HCT116 (cell line): ENCODE results near the gene NEK9.

Experiments used
- EZH2 ChIP-seq: fragments of 200-600 bp; sonication (generic); IDR thresholded peaks from 2 replicates; pipeline ENCODE4 v1.6.1; 2017; ENCODE audit warnings: antibody characterized with exemption, mixed run types
- FOSL1 ChIP-seq: IDR thresholded peaks from 2 replicates; pipeline ENCODE4 v1.6.1; 2012; ENCODE audit warnings: low read depth
- JUND ChIP-seq: IDR thresholded peaks from 2 replicates; pipeline ENCODE4 v1.6.1; 2012
- MAX ChIP-seq: IDR thresholded peaks from 2 replicates; pipeline ENCODE4 v1.6.1; 2012
- POLR2A ChIP-seq: IDR thresholded peaks from 2 replicates; pipeline ENCODE4 v1.7.0; 2011; ENCODE audit warnings: borderline replicate concordance; ENCODE audit not compliant: insufficient read depth, insufficient read length; ENCODE audit errors: extremely low read depth
- ZNF274 ChIP-seq: fragments of 200-500 bp; sonication (Bioruptor generic); IDR thresholded peaks from 2 replicates; pipeline ENCODE4 v1.6.1; 2014; ENCODE audit warnings: mild to moderate bottlenecking, low read depth, low read length, inconsistent platforms
- TF ChIP-seq, protein P1 (sequence below), 3 experiments: fragments of 200-600 bp in 1 of 3; sonication (generic) in 1 of 3; IDR thresholded peaks in 2 of 3; conservative IDR thresholded peaks in 1 of 3; 2 replicates each; pipeline ENCODE4 v1.5.1; 2012 to 2017; ENCODE audit warnings: low read depth in 2 of 3, low read length in 2 of 3, antibody characterized with exemption in 1 of 3, borderline replicate concordance in 1 of 3, control low read depth in 1 of 3, mild to moderate bottlenecking in 1 of 3, mixed read lengths in 1 of 3, mixed run types in 1 of 3, moderate library complexity in 1 of 3; ENCODE audit not compliant: insufficient read depth in 1 of 3
- TF ChIP-seq, protein P2 (sequence below): IDR thresholded peaks from 2 replicates; pipeline ENCODE4 v1.6.1; 2012
- TF ChIP-seq, protein P3 (sequence below): IDR thresholded peaks from 2 replicates; pipeline ENCODE4 v1.6.1; 2012; ENCODE audit warnings: low read depth

- no peak for TF ChIP-seq POLR2A
- TF ChIP-seq EZH2, result no peak
- TF ChIP-seq, protein P1, sequence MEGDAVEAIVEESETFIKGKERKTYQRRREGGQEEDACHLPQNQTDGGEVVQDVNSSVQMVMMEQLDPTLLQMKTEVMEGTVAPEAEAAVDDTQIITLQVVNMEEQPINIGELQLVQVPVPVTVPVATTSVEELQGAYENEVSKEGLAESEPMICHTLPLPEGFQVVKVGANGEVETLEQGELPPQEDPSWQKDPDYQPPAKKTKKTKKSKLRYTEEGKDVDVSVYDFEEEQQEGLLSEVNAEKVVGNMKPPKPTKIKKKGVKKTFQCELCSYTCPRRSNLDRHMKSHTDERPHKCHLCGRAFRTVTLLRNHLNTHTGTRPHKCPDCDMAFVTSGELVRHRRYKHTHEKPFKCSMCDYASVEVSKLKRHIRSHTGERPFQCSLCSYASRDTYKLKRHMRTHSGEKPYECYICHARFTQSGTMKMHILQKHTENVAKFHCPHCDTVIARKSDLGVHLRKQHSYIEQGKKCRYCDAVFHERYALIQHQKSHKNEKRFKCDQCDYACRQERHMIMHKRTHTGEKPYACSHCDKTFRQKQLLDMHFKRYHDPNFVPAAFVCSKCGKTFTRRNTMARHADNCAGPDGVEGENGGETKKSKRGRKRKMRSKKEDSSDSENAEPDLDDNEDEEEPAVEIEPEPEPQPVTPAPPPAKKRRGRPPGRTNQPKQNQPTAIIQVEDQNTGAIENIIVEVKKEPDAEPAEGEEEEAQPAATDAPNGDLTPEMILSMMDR (IDR thresholded peaks at IDR 0.05 in 2 of 3, conservative IDR thresholded peaks at IDR 0.05 in 1 of 3; ENCODE audit: borderline replicate concordance in 1 of 3, insufficient read depth in 1 of 3, low read depth in 2 of 3, low read length in 2 of 3), result no peak
- TF ChIP-seq ZNF274, result no peak
- TF ChIP-seq JUND, result no peak
- TF ChIP-seq, protein P2, sequence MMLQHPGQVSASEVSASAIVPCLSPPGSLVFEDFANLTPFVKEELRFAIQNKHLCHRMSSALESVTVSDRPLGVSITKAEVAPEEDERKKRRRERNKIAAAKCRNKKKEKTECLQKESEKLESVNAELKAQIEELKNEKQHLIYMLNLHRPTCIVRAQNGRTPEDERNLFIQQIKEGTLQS, result no peak
- TF ChIP-seq MAX, result no peak
- TF ChIP-seq, protein P3, sequence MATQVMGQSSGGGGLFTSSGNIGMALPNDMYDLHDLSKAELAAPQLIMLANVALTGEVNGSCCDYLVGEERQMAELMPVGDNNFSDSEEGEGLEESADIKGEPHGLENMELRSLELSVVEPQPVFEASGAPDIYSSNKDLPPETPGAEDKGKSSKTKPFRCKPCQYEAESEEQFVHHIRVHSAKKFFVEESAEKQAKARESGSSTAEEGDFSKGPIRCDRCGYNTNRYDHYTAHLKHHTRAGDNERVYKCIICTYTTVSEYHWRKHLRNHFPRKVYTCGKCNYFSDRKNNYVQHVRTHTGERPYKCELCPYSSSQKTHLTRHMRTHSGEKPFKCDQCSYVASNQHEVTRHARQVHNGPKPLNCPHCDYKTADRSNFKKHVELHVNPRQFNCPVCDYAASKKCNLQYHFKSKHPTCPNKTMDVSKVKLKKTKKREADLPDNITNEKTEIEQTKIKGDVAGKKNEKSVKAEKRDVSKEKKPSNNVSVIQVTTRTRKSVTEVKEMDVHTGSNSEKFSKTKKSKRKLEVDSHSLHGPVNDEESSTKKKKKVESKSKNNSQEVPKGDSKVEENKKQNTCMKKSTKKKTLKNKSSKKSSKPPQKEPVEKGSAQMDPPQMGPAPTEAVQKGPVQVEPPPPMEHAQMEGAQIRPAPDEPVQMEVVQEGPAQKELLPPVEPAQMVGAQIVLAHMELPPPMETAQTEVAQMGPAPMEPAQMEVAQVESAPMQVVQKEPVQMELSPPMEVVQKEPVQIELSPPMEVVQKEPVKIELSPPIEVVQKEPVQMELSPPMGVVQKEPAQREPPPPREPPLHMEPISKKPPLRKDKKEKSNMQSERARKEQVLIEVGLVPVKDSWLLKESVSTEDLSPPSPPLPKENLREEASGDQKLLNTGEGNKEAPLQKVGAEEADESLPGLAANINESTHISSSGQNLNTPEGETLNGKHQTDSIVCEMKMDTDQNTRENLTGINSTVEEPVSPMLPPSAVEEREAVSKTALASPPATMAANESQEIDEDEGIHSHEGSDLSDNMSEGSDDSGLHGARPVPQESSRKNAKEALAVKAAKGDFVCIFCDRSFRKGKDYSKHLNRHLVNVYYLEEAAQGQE, result no peak
- no peak for TF ChIP-seq FOSL1
Measured at GRCh38 chr14:75046275-75046674, 80.6 kb downstream of the NEK9 start.
